HCT116 (cell line): ENCODE data around the gene RBMS1. TPM values are rescaled to one million over a fixed set of nuclear protein-coding genes. Genes with fewer than 3 reads are reported as not detected.

Experiments
- ATAC-seq: fragments of 200-7000 bp; cut with Tn5 transposase; 2 replicates; pipeline ENCODE4 v1.9.1; 2020; ENCODE audit warnings: mild to moderate bottlenecking, moderate library complexity
- BruUV-seq: library from RNA; stranded (reverse); fragments of 400-500 nt; replicated peaks from 2 replicates; lab custom pipeline; 2021; lab: Mats Ljungman, UMichigan
- CTCF ChIA-PET: fragments of 300-600 bp; sonication (Branson Sonifier 250); formaldehyde crosslinking; loops from one replicate; lab custom pipeline; 2021; ENCODE audit warnings: antibody characterized with exemption; lab: Charles Lee
- POLR2A ChIA-PET: fragments of 300-600, 350-600 bp; sonication (Branson Sonifier 250); formaldehyde crosslinking; loops from one replicate; lab custom pipeline; 2021; ENCODE audit warnings: antibody characterized with exemption; lab: Charles Lee
- RAD21 ChIA-PET, 2 experiments: fragments of 300-600 bp; sonication (Branson Sonifier 250); formaldehyde crosslinking; loops; one replicate each; lab custom pipeline; 2023; ENCODE audit warnings: low total read pairs in 2 of 2; ENCODE audit not compliant: uncharacterized antibody in 2 of 2, unreplicated experiment in 2 of 2, low non-redundant PET in 1 of 2; lab: Charles Lee
- DNase-seq: peaks from one replicate; pipeline ENCODE4 v3.0.0-alpha.2; 2010; ENCODE audit warnings: low read depth, low spot score
- H2AFZ ChIP-seq: fragments of 200-600 bp; shearing (Covaris generic), sonication (generic); 2 replicates; pipeline ENCODE4 v1.6.1; 2017; ENCODE audit warnings: low read depth, mixed run types, mixed read lengths, antibody characterized with exemption, low read length; ENCODE audit not compliant: poor library complexity, severe bottlenecking
- H3K27ac ChIP-seq: 2 replicates; pipeline ENCODE4 v1.5.1; 2012; ENCODE audit warnings: low read depth, low read length
- H3K27me3 ChIP-seq: fragments of 200-600 bp; sonication (generic); 2 replicates; pipeline ENCODE4 v1.6.1; 2016; ENCODE audit warnings: mixed run types, low read length, mixed read lengths; ENCODE audit not compliant: insufficient read depth
- H3K36me3 ChIP-seq, 2 experiments: fragments of 200-500 bp in 1 of 2; fragments of 200-600 bp in 1 of 2; sonication (Bioruptor generic) in 1 of 2; sonication (generic) in 1 of 2; 2 replicates each; pipeline versions ENCODE4 v1.5.1 to v1.6.1; 2014 to 2016; ENCODE audit warnings: low read length in 2 of 2, inconsistent platforms in 1 of 2, mixed read lengths in 1 of 2, mixed run types in 1 of 2; ENCODE audit not compliant: insufficient read depth in 2 of 2, control insufficient read depth in 1 of 2
- H3K4me1 ChIP-seq, 2 experiments: fragments of 200-600 bp in 1 of 2; sonication (generic) in 1 of 2; 2 replicates each; pipeline versions ENCODE4 v1.5.1 to v1.6.1; 2012 to 2017; ENCODE audit warnings: low read length in 2 of 2, inconsistent platforms in 1 of 2, mild to moderate bottlenecking in 1 of 2, mixed read lengths in 1 of 2, mixed run types in 1 of 2, moderate library complexity in 1 of 2; ENCODE audit not compliant: insufficient read depth in 2 of 2, control insufficient read depth in 1 of 2
- H3K4me2 ChIP-seq: fragments of 200-600 bp; sonication (generic); 2 replicates; pipeline ENCODE4 v1.6.1; 2017; ENCODE audit warnings: mixed run types, low read length, mixed read lengths
- H3K4me3 ChIP-seq, 2 experiments: fragments of 200-600 bp in 1 of 2; sonication (generic) in 1 of 2; replicated peaks in 1 of 2; 2 replicates each; pipeline ENCODE4 v1.5.1; 2011 to 2016; ENCODE audit warnings: low read length in 2 of 2, control low read depth in 1 of 2, low read depth in 1 of 2, mild to moderate bottlenecking in 1 of 2, mixed read lengths in 1 of 2, mixed run types in 1 of 2
- H3K79me2 ChIP-seq: fragments of 200-600 bp; sonication (generic); 2 replicates; pipeline ENCODE4 v1.6.1; 2017; ENCODE audit warnings: mild to moderate bottlenecking, mixed run types, low read length, moderate library complexity, mixed read lengths; ENCODE audit not compliant: insufficient read depth
- H3K9ac ChIP-seq: fragments of 200-600 bp; sonication (generic); 2 replicates; pipeline ENCODE4 v1.6.1; 2016; ENCODE audit warnings: low read length, mixed read lengths
- H3K9me2 ChIP-seq: fragments of 200-600 bp; sonication (generic), shearing (Covaris generic); 2 replicates; pipeline ENCODE4 v1.6.1; 2017; ENCODE audit warnings: mixed run types, mild to moderate bottlenecking, moderate library complexity; ENCODE audit not compliant: insufficient read depth
- H3K9me3 ChIP-seq, 2 experiments: fragments of 200-500 bp in 1 of 2; fragments of 200-600 bp in 1 of 2; sonication (Bioruptor generic) in 1 of 2; sonication (generic) in 1 of 2; 2 replicates each; pipeline ENCODE4 v1.6.1; 2014 to 2017; ENCODE audit warnings: low read length in 2 of 2, mixed read lengths in 2 of 2, inconsistent platforms in 1 of 2, low read depth in 1 of 2, mild to moderate bottlenecking in 1 of 2, mixed run types in 1 of 2, moderate library complexity in 1 of 2; ENCODE audit not compliant: control insufficient read depth in 1 of 2, insufficient read depth in 1 of 2
- H4K20me1 ChIP-seq: fragments of 200-600 bp; sonication (generic), shearing (Covaris generic); 2 replicates; pipeline ENCODE4 v1.6.1; 2017; ENCODE audit warnings: mixed run types, mild to moderate bottlenecking, moderate library complexity; ENCODE audit not compliant: insufficient read depth
- CBX3 ChIP-seq: IDR thresholded peaks from 2 replicates; pipeline ENCODE4 v1.6.1; 2012; ENCODE audit warnings: low read depth
- CEBPB ChIP-seq: IDR thresholded peaks from 2 replicates; pipeline ENCODE4 v1.6.1; 2012; ENCODE audit warnings: low read depth
- ELF1 ChIP-seq: IDR thresholded peaks from 2 replicates; pipeline ENCODE4 v1.6.1; 2012; ENCODE audit warnings: low read depth, borderline replicate concordance
- FOSL1 ChIP-seq: IDR thresholded peaks from 2 replicates; pipeline ENCODE4 v1.6.1; 2012; ENCODE audit warnings: low read depth
- JUND ChIP-seq: IDR thresholded peaks from 2 replicates; pipeline ENCODE4 v1.6.1; 2012
- POLR2A ChIP-seq: IDR thresholded peaks from 2 replicates; pipeline ENCODE4 v1.7.0; 2011; ENCODE audit warnings: borderline replicate concordance; ENCODE audit not compliant: insufficient read depth, insufficient read length; ENCODE audit errors: extremely low read depth
- POLR2AphosphoS5 ChIP-seq: IDR thresholded peaks from 2 replicates; pipeline ENCODE4 v1.6.1; 2011; ENCODE audit warnings: mild to moderate bottlenecking, low read depth, low read length, moderate library complexity
- RAD21 ChIP-seq: IDR thresholded peaks from 2 replicates; pipeline ENCODE4 v1.6.1; 2012; ENCODE audit warnings: low read depth, mild to moderate bottlenecking
- REST ChIP-seq: IDR thresholded peaks from 2 replicates; pipeline ENCODE4 v1.6.1; 2012; ENCODE audit warnings: low read depth
- SIN3A ChIP-seq: IDR thresholded peaks from 2 replicates; pipeline ENCODE4 v1.6.1; 2012; ENCODE audit warnings: low read depth
- SP1 ChIP-seq: IDR thresholded peaks from 2 replicates; pipeline ENCODE4 v1.6.1; 2012; ENCODE audit warnings: low read depth
- TCF7L2 ChIP-seq: IDR thresholded peaks from 2 replicates; pipeline ENCODE4 v1.7.0; 2011; ENCODE audit warnings: borderline replicate concordance, inconsistent platforms; ENCODE audit not compliant: insufficient read depth, insufficient read length; ENCODE audit errors: extremely low read depth
- YY1 ChIP-seq: IDR thresholded peaks from 2 replicates; pipeline ENCODE4 v1.6.1; 2011; ENCODE audit warnings: low read length, low read depth, moderate library complexity, mild to moderate bottlenecking; ENCODE audit not compliant: insufficient replicate concordance; ENCODE audit errors: extremely low read depth
- ZFX ChIP-seq: fragments of 450-650 bp; IDR thresholded peaks from 2 replicates; pipeline ENCODE4 v1.6.1; 2017
- ZNF274 ChIP-seq: fragments of 200-500 bp; sonication (Bioruptor generic); IDR thresholded peaks from 2 replicates; pipeline ENCODE4 v1.6.1; 2014; ENCODE audit warnings: mild to moderate bottlenecking, low read depth, low read length, inconsistent platforms
- intact Hi-C: fragments of 100-400 bp; cut with micrococcal nuclease; formaldehyde crosslinking; loops from 2 replicates; pipeline ENCODE4 v1.10.0; 2022
- total RNA-seq: library from RNA; stranded (reverse); gene quantifications from one replicate; pipeline ENCODE4 v1.2.1, GENCODE V29; 2021; ENCODE audit not compliant: unreplicated experiment
- TF ChIP-seq, protein P1 (sequence below): IDR thresholded peaks from 2 replicates; pipeline ENCODE4 v1.6.1; 2011; ENCODE audit warnings: mild to moderate bottlenecking, low read length, moderate library complexity; ENCODE audit not compliant: insufficient replicate concordance; ENCODE audit errors: extremely low read depth
- TF ChIP-seq, protein P2 (sequence below): IDR thresholded peaks from 2 replicates; pipeline ENCODE4 v1.6.1; 2012
- TF ChIP-seq, protein P3 (sequence below), 3 experiments: fragments of 200-600 bp in 1 of 3; sonication (generic) in 1 of 3; IDR thresholded peaks in 2 of 3; conservative IDR thresholded peaks in 1 of 3; 2 replicates each; pipeline ENCODE4 v1.5.1; 2012 to 2017; ENCODE audit warnings: low read depth in 2 of 3, low read length in 2 of 3, antibody characterized with exemption in 1 of 3, borderline replicate concordance in 1 of 3, control low read depth in 1 of 3, mild to moderate bottlenecking in 1 of 3, mixed read lengths in 1 of 3, mixed run types in 1 of 3, moderate library complexity in 1 of 3; ENCODE audit not compliant: insufficient read depth in 1 of 3

Gene RBMS1
- total RNA-seq, 1 experiment from 2014 or later, result 17.6 TPM

- DNase-seq, result no peak
- no peak overlapping the region for H3K27ac ChIP-seq
- H4K20me1 ChIP-seq, result no peaks in the 10 kb centered on the region
- RAD21 ChIA-PET, result no interaction called here
- H3K4me1 ChIP-seq, result peaks cover 0 to 11% of the 10 kb centered on the region in 2 experiments; a peak in 2 of 4 replicates
- POLR2A ChIA-PET, result no interaction called here
- no peaks in the 10 kb centered on the region; the same call in 1 of the 2 replicates for H3K79me2 ChIP-seq
- no peak overlapping the region for H3K4me3 ChIP-seq
- BruUV-seq, result no TSS peak
- no peaks in the 10 kb centered on the region for H3K36me3 ChIP-seq
- H3K9me3 ChIP-seq, result no peaks in the 10 kb centered on the region
- no peak overlapping the region for H3K9ac ChIP-seq
- no peaks in the 10 kb centered on the region for H3K9me2 ChIP-seq
- CTCF ChIA-PET, result no interaction called here
- no peaks in the 10 kb centered on the region for H3K27me3 ChIP-seq
- no peak for TF ChIP-seq SIN3A
- no peak for TF ChIP-seq FOSL1
- no peak for TF ChIP-seq REST
- no peak for TF ChIP-seq TCF7L2
- no peak for TF ChIP-seq ELF1
- no peak for TF ChIP-seq POLR2AphosphoS5
- TF ChIP-seq, protein P1, sequence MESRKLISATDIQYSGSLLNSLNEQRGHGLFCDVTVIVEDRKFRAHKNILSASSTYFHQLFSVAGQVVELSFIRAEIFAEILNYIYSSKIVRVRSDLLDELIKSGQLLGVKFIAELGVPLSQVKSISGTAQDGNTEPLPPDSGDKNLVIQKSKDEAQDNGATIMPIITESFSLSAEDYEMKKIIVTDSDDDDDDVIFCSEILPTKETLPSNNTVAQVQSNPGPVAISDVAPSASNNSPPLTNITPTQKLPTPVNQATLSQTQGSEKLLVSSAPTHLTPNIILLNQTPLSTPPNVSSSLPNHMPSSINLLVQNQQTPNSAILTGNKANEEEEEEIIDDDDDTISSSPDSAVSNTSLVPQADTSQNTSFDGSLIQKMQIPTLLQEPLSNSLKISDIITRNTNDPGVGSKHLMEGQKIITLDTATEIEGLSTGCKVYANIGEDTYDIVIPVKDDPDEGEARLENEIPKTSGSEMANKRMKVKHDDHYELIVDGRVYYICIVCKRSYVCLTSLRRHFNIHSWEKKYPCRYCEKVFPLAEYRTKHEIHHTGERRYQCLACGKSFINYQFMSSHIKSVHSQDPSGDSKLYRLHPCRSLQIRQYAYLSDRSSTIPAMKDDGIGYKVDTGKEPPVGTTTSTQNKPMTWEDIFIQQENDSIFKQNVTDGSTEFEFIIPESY, result no peak
- TF ChIP-seq, protein P2, sequence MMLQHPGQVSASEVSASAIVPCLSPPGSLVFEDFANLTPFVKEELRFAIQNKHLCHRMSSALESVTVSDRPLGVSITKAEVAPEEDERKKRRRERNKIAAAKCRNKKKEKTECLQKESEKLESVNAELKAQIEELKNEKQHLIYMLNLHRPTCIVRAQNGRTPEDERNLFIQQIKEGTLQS, result no peak
- TF ChIP-seq, protein P3, sequence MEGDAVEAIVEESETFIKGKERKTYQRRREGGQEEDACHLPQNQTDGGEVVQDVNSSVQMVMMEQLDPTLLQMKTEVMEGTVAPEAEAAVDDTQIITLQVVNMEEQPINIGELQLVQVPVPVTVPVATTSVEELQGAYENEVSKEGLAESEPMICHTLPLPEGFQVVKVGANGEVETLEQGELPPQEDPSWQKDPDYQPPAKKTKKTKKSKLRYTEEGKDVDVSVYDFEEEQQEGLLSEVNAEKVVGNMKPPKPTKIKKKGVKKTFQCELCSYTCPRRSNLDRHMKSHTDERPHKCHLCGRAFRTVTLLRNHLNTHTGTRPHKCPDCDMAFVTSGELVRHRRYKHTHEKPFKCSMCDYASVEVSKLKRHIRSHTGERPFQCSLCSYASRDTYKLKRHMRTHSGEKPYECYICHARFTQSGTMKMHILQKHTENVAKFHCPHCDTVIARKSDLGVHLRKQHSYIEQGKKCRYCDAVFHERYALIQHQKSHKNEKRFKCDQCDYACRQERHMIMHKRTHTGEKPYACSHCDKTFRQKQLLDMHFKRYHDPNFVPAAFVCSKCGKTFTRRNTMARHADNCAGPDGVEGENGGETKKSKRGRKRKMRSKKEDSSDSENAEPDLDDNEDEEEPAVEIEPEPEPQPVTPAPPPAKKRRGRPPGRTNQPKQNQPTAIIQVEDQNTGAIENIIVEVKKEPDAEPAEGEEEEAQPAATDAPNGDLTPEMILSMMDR (IDR thresholded peaks at IDR 0.05 in 2 of 3, conservative IDR thresholded peaks at IDR 0.05 in 1 of 3; ENCODE audit: borderline replicate concordance in 1 of 3, insufficient read depth in 1 of 3, low read depth in 2 of 3, low read length in 2 of 3), result no peak
- TF ChIP-seq JUND, result no peak
- no peak for TF ChIP-seq ZNF274
- no peak for TF ChIP-seq RAD21
- TF ChIP-seq CBX3, result no peak
- TF ChIP-seq ZFX, result no peak
- TF ChIP-seq POLR2A, result no peak
- no peak for TF ChIP-seq SP1
- no peak for TF ChIP-seq YY1
- TF ChIP-seq CEBPB, result no peak
- H2AFZ ChIP-seq, result no peak overlapping the region
- intact Hi-C loops, result no loop called here
- ATAC-seq, result no peak
- no peak overlapping the region for H3K4me2 ChIP-seq
Observed at GRCh38 chr2:160489111-160489510, 4.5 kb downstream of the RBMS1 start.
